GM19193 (cell line): ENCODE data around the gene UPK3A.

Experiments used
- POLR2A ChIP-seq: IDR thresholded peaks from 4 replicates; pipeline ENCODE4 v1.6.1; 2011; ENCODE audit not compliant: insufficient read depth, insufficient read length; ENCODE audit errors: extremely low read depth

UPK3A gene

DNA sequence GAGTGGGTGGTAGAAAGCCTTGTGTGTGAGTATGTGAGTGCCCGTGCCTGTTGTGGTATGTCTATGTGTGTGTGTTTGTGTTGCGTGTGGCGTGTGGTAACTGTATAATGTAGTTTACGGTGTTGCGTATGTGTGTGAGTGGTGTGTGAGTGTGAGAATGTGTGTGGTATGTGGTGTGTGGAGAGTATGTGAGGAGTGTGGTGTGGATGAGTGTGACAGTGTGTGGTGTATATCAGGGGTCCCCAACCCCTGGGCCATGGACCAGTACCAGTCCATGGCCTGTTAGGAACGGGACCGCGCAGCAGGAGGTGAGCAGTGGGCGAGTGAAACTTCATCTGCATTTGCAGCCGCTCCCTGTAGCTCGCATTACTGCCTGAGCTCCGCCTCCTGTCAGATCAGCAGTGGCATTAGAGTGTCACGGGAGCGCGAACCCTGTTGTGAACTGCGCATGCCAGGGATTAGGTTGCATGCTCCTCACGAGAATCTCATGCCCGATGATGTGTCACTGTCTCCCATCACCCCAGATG, 5.7 kb downstream of the UPK3A start:
- no peak for TF ChIP-seq POLR2A

DNA sequence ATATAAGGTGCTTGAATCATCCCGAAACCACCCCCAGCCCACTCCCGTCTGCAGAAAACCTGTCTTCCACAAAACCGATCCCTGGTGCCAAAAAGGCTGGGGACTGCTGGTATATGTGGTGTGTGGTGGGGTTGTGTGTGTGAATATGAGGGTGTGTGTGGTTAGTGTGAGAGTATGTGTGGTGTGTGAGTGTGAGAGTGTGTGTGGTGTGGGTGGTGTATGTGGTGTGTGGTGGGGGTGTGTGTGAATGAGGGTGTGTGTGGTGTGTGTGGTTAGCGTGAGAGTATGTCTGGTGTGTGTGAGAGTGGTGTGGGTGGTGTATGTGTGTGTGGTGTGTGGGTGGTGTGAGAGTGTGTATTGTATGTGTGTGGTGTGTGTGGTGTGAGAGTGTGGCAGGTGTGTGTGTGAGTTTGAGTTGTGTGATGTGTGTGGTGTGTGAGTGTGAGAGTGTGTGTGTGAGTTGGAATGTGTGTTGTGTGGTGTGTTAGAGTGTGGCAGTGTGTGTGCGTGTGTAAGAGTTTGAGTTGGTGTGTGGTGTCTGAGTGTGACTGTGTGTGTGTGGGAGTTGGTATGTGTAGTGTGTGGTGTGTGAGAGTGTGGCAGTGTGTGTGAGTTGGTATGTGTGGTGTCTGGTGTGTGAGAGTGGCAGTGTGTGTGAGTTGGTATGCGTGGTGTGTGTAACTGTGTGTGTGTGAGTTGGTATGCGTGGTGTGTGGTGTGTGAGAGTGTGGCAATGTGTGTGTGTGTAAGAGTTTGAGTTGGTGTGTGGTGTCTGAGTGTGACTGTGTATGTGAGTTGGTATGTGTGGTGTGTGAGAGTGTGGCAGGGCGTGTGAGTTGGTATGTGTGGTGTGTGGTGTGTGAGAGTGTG, 6.5 kb downstream of the UPK3A start:
- no peak for TF ChIP-seq POLR2A

DNA sequence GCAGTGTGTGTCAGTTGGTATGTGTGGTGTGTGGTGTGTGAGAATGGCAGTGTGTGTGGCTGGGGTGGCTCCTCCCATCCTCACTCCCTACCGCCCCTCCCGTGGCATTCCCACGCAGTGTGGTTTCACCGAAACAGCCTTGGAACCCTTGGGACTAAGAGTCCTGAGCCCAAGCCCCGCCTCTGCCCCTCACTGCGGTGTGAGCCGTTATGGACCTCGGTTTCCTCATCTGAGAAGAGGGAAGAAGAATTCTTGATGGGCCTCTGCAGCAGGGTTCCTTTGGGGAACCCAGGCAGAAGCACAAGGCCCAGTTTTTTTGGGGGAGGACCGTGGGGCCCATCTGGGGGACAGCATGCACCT, 7.2 kb downstream of the UPK3A start:
- no peak for TF ChIP-seq POLR2A

DNA sequence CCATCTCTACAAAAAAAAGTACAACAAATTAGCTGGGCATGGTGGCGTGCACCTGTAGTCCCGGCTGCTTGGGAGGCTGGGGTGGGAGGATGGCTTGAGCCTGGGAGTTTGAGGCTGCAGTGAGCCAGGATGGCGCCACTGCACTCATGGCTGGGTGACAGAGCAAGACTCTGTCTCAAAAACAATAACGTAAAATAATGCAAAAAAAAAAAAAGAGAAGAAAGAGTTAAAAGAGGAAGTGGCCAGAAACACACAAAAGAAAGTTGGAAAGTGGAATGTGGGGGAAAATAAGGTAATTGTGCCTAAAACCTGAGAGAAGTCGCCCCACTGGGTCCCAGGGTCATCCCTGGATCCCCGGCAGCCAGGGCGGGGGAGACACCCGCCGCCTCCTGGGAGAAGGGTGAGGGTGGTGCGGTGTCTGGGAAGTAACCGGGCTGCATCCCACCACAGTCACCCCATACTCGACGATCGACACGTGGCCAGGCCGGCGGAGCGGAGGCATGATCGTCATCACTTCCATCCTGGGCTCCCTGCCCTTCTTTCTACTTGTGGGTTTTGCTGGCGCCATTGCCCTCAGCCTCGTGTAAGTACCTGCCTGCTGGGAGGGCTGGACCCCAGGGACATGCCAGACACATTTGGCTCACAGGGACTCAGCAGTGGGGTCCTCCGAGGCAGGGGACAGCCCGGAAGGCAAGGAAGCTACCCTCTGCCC, 8.1 kb downstream of the UPK3A start:
- TF ChIP-seq POLR2A = no peak

DNA sequence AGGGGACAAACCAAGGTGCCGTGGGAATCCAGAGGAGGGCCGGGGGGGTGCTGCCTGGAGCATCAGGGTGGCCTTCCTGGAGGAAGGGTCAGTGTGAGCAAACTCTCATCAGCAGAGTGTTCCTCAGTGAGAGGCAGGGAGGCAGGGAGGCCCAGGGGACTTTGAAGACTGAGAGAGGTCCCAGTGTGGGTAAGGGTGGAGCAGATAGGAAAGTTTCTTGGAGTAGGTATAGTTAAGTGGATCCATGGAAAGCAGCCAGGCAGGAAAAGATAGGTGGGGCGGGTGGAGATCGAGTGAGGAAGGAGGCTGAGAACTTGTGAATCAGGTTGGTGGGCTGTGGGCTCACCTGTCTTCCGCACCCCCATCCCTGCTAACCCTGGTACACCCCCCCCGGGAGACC, 9.3 kb downstream of the UPK3A start:
- TF ChIP-seq POLR2A = no peak

DNA sequence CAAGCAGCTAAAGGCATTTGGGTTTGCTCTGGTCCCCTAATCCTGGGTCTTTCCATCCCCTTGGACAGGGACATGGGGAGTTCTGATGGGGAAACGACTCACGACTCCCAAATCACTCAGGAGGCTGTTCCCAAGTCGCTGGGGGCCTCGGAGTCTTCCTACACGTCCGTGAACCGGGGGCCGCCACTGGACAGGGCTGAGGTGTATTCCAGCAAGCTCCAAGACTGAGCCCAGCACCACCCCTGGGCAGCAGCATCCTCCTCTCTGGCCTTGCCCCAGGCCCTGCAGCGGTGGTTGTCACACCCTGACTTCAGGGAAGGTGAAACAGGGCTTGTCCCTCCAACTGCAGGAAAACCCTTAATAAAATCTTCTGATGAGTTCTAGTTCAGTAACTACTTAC, 10.7 kb downstream of the UPK3A start:
- TF ChIP-seq POLR2A = no peak

DNA sequence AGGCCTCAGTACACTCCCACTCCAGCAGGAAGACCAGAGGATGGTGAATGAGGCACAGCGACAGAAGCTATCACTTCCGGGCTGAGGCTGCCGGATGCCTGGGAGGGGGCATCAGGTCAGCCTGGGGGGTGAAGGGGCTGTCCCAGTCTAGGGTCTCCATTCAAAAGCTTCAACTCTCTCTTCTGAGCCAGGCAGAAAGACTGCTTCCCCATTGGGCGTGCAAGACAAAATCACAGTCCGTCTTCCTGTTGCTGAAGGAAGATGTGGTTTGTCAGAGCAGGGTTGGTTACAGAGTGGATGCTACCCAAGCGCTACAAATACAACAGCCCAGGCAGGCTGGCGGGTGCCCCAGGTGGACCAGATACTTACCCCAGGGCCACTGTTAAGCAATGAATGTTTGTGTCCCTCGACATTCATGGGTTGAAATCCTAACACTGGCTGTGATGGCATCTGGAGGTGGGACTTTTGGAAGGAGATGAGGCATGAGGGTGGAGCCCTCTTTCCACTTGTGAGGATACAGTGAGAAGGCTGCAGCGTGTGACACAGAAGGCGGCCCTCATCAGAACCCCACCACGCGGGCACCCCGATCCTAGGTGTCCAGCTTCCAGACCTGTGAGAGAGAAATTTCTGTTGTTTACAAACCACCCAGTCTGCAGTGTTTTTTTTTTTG, 12.0 kb downstream of the UPK3A start:
- no peak for TF ChIP-seq POLR2A

DNA sequence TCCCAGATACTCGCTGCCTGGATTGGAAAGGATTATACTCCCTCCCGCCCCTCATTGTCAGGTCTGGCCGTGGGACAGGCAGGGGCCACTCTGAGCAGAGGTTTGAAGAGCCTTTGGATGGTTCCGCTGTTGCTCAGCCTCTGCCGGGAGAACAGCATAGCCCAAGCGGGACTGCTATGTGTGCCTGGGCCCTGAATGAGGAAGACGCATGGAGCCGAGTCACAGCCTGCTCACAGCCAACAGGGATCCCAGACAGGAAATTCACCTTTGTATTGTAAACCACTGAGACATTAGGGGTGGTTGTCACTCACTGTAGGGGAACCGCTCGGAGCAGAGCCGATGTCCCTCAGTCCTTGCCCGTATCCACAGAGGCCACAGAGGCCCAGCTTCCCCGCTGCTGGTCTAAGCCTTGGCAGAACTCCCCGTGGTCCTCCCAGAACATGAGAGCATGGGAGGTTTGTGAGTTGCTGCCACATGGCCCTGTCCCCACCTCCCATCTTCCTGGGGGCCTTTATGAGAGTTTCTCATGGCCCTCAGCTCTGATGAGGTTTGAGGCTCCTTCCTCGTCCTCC, 14.3 kb downstream of the UPK3A start:
- TF ChIP-seq POLR2A = no peak

DNA sequence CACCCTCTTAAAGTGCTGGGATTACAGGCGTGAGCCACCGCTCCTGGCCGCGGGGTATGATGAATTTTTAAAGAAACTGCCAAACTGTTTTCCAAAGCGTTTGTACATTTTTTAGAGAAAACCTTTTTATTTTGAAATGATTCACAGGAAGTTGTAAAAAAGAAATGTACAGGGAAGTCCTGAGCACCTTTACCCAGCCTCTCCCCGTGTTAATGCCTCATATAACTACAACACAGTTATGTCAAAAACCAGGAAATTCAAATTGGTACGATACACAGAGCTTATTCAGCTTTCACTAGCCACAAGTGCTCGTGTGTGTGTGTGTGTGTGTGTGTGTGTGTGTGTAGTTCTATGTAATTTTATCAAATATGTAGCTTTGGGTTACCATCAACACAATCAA, 18.0 kb downstream of the UPK3A start:
- no peak for TF ChIP-seq POLR2A

DNA sequence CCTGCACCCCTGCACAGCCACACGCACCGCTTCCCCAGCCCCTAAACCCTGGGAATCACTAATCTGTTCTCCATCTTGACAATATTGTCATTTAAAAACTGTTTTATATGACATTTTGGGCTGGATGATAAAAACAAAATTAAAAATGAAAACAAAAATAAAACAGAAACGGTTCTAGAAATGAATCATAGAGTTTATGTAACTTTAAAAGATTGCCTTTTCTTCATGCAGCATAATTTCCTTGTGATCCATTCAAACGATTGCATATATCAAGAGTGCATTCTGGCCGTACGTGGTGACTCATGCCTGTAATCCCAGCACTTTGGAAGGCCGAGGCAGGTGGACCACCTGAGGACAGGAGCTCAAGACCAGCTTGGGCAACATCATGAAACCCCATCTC, 18.4 kb downstream of the UPK3A start:
- no peak for TF ChIP-seq POLR2A

DNA sequence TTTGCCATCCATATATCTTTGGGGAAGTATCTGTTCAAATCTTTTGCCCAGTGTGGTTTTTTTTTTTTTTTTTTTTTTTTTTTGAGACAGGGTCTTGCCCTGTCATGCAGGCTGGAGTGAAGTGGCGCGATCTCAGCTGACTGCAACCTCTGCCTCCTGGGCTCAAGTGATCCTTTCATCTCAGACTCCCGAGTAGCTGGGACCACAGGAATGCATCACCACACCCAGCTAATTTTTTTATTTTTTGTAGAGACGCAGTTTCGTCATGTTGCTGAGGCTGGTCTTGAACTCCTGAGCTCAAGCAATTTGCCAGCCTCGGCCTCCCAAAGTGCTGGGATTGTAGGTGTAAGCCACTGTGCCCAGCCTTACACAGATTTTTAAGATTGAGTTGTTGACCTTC, 20.2 kb downstream of the UPK3A start:
- TF ChIP-seq POLR2A = no peak

DNA sequence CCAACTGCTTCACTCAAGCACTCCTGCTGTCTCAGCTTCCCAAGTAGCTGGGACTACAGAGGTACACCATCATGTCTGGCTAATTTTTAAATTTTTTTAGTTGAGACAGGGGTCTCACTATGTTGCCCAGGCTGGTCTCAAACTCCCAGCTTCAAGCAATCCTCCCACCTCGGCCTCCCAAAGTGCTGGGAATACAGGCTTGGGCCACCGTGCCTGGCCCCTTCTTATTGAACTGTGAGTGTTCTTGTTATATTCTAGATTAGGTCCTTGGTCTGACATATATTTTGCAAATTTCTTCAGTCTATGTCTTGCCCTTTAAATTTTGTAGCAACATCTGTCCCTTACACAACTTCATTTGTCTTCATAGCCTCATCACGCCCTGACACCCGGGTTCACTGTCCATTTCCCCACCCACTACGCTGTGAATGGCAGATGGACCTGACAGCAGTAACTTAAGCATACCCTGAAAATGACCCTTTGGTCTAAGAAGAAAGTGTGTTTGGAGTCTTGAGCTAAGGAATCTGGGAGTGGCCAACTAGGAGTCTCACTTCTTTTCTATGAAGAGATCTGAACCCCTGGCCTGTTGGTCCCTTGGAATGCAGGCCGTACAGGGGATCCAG, 20.8 kb downstream of the UPK3A start:
- no peak for TF ChIP-seq POLR2A

DNA sequence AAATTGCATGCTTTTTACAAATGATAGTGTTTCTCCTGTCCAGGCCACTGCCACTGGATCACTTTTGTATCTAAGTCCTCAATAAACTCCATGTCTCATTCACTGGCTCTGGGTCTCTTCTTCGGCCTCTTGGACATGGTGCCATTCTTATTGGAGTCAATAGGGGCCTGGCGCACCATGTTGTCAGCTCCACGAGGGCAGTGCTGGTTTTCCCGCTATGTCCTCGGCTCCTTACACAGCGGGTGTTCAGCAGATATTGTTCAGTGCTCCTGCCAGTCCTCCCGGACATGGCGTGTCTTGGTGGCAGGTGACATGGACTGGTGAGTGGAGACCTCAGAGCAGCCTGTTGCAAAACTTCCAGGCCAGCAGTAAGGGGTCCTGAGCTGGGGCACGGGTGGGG, 21.4 kb downstream of the UPK3A start:
- no peak for TF ChIP-seq POLR2A

DNA sequence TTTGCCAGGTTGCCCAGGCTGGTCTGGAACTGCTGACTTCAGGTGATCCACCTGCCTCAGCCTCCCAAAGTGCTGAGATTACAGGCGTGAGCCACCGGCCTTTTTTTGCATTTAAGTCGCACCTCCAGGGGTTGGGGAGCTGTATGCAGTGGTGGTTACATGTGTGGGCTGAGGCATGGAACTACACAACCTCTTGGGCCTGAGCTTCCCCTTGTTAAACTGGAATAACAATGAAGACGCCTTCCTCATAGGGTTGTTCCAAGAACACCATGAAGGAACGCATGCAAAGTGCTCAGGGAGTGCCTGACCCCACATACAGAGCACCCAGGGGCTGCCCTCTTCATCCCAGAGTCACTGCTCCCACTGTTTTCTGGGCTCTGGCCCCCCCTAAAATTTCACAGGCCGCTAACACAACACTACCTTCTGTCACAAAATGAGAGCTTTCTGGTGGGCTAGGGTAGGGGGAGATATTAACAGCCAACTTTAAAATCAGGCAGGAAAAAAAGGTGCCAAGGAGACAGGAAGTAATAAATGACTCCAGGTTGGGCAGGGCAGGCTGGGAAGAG, 23.7 kb downstream of the UPK3A start:
- no peak for TF ChIP-seq POLR2A
